ENCODE data around the gene CPLX1. TPM values are rescaled to one million over a fixed set of nuclear protein-coding genes. Genes with fewer than 3 reads are reported as not detected.

CPLX1 gene
- total RNA-seq, 4 donors from 2014 or later = 1.8 to 2.4 (median 2.4) TPM; not detected in 1

DNA sequence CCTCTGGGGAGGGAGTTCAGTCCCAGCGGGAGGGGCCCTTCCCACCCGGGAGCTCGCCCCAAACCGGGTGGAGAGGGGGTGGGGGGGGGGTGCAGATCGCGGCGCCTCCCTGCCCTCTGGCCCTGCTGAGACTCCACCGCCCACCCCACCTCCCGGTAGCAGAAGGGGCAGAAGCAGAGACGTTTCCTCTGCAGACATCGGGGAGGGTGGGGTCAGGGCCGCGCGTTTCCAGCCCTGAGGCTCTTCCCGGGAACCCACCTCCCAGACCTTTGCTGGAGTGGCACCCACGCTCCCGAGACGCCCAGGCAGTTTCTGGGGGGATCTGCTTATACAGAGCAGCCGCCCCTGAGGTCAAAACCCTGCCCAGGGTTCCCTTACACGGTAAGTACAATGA, 30.2 kb downstream of the CPLX1 start:
- DNase-seq (ENCODE audit: low spot score in 2 of 2) = no peak
- Histone ChIP-seq H3K9me3 (no peaks in the 10 kb centered on the region), H3K36me3 (no peaks in the 10 kb centered on the region), H3K27ac (no peak overlapping the region), H3K27me3 (peaks cover 3 to 74% of the 10 kb centered on the region in 2 donors), H3K4me1 (peaks cover 0 to 25% (median 16%) of the 10 kb centered on the region in 4 donors), H3K4me3 (peak overlapping the region in 1 of 4 donors; percentile 20)
- 15 to 18% methylated on average over 11 to 12 of the region's 20 CpGs for WGBS, 2 donors
- no peak for TF ChIP-seq EP300 (IDR thresholded peaks at IDR 0.05)
- TF ChIP-seq, protein P1, sequence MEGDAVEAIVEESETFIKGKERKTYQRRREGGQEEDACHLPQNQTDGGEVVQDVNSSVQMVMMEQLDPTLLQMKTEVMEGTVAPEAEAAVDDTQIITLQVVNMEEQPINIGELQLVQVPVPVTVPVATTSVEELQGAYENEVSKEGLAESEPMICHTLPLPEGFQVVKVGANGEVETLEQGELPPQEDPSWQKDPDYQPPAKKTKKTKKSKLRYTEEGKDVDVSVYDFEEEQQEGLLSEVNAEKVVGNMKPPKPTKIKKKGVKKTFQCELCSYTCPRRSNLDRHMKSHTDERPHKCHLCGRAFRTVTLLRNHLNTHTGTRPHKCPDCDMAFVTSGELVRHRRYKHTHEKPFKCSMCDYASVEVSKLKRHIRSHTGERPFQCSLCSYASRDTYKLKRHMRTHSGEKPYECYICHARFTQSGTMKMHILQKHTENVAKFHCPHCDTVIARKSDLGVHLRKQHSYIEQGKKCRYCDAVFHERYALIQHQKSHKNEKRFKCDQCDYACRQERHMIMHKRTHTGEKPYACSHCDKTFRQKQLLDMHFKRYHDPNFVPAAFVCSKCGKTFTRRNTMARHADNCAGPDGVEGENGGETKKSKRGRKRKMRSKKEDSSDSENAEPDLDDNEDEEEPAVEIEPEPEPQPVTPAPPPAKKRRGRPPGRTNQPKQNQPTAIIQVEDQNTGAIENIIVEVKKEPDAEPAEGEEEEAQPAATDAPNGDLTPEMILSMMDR (IDR thresholded peaks at IDR 0.05) = no peak
- no peak for TF ChIP-seq POLR2A (IDR thresholded peaks at IDR 0.05)

DNA sequence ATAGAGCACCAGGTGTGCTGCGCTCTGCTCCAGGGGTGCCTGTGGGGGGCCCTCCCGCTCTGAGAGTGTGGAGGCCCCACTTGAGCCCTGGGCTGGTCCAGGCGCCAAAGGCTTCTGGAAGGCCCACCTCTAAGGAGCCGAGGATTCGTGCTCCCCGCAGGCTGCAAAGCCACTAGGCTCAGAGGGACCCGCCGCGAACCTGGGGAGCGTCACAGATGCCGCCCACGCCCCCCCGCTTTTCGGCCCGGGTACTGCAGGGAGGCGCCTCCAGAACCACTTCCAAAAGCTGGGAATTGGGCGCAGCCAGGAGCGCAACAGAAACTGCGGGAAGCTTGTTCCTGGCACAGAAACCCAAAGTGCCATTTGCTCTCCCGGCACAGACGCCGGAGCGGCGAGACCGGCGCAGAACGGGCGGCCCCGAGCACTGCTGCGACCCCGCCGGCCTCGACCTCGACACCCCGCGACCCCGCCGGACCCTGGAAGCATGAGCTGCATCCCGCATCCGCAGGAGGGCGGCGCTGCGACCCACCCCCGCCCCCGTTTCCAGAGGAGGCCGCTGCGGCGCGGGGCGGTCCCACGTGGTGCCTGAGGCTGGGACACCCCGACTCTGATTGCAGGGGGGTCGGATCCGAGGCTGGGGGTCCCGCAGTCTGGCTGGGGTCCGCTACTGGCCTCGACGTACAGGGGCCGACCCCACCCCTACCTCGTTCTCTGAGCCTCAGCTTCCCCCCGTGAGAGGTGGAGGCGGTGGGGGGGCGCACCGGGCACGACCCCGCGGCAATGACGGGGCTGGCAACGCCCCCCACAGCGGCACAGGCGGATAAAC, 30.8 kb downstream of the CPLX1 start:
- Histone ChIP-seq H3K36me3 (no peaks in the 10 kb centered on the region), H3K27ac (no peak overlapping the region), H3K4me3 (peak overlapping the region in 2 of 4 donors; percentile 20 to 31), H3K27me3 (peaks cover 3 to 80% of the 10 kb centered on the region in 2 donors), H3K9me3 (no peaks in the 10 kb centered on the region), H3K4me1 (peaks cover 0 to 25% (median 16%) of the 10 kb centered on the region in 4 donors)
- 3 to 4% methylated on average over 15 to 40 of the region's 71 CpGs for WGBS, 2 donors
- peak in 1 of 2 donors; percentile 6 for DNase-seq (ENCODE audit: low spot score in 2 of 2)
- TF ChIP-seq, protein P1 (IDR thresholded peaks at IDR 0.05) = no peak
- TF ChIP-seq POLR2A (IDR thresholded peaks at IDR 0.05) (no peak), EP300 (IDR thresholded peaks at IDR 0.05) (no peak)

DNA sequence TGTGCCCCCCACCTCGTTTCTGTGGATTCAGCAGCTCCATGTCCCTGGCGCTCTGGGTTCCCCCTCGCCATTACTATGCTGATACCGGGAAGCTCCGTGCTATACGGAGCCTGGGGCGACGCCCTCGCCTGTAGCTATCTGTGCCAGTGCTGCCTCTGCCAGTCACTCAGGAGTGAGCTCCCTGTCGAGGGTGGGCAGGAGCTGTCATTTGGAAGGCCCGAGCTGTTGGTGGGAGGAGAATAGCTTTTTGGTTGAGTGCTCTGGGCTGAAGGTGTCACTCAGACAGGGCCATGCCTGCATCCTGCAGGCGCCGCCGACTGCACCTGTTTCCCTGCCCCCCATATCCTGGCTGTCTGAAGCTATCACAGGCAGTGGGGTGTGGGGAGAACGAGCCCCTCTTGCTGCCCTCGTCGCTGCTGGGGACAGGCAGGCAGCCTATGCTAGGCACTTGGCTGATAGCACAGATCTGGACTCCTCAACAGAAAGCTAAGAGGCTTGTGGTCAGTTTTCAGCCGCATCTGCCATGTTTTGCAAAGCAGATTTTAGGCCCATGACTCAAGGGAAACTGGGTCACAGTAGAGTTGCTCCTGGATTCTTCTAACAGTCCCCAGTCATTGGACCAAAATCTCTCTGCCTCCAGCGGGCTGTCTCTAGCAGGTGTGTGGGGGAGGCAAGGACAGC, 31.8 kb downstream of the CPLX1 start:
- H3K4me3 ChIP-seq = no peak overlapping the region
- TF ChIP-seq, protein P1 (IDR thresholded peaks at IDR 0.05) = no peak
- TF ChIP-seq EP300 (IDR thresholded peaks at IDR 0.05) = no peak
- TF ChIP-seq POLR2A (IDR thresholded peaks at IDR 0.05) = no peak
- 41 to 42% methylated on average over 15 to 19 of the region's 19 CpGs for WGBS, 2 donors
- peak in 1 of 2 donors; percentile 10 for DNase-seq (ENCODE audit: low spot score in 2 of 2)
- peaks cover 0 to 27% (median 17%) of the 10 kb centered on the region in 4 donors for H3K4me1 ChIP-seq
- no peak overlapping the region for H3K27ac ChIP-seq
- no peaks in the 10 kb centered on the region for H3K36me3 ChIP-seq
- H3K9me3 ChIP-seq = no peaks in the 10 kb centered on the region
- H3K27me3 ChIP-seq = peaks cover 3 to 78% of the 10 kb centered on the region in 2 donors

DNA sequence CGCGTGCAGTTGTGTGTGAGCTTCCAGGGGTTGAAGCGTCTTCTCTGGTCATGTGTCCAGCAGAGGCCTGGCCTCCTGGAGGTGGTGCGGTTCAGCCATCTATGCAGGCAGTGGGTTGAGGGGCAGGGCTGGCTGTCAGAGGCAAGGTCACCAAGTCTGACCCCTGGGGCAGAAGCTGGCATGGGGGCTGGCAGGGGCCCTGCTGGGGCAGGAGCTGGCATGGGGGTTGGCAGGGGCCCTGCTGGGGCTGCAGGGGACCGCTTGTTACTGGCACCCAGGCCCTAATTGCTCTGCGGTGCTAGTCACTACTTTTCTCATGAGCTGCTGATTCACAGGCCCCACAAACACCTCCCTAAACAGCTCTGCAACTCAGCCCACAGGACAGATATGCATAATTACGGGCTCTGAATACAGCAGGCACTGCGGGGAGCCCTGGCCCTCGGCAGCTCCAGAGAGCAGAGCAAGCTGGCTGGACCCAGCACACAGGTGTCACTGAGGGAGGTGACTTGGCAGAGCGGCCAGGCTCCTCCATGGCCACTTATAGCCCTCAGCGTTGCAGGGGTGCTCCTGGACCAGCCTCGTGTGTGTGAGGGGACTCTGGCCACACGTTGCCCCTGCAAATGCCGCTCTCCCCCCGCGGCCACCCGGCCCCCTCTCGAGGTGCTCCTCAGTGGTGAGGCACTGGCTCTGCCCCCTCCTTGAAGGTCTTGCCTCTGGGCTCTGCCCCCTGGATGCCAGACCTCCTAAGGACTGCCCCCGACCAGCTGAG, 32.7 kb downstream of the CPLX1 start:
- Histone ChIP-seq H3K4me1 (peaks cover 0 to 28% (median 19%) of the 10 kb centered on the region in 4 donors), H3K9me3 (no peaks in the 10 kb centered on the region), H3K4me3 (no peak overlapping the region), H3K36me3 (no peaks in the 10 kb centered on the region), H3K27ac (no peak overlapping the region), H3K27me3 (peaks cover 3 to 86% of the 10 kb centered on the region in 2 donors)
- 53 to 68% methylated on average over 7 to 19 of the region's 19 CpGs for WGBS, 2 donors
- DNase-seq (ENCODE audit: low spot score in 2 of 2) = peak in 1 of 2 donors; percentile 5
- TF ChIP-seq EP300 (IDR thresholded peaks at IDR 0.05) (no peak), POLR2A (IDR thresholded peaks at IDR 0.05) (no peak)
- TF ChIP-seq, protein P1 (IDR thresholded peaks at IDR 0.05) = no peak

Measured in tibial nerve (tissue), 4 donors.